GM10847 (cell line): ENCODE results near the gene FAM210B.

ENCODE experiments used
- POLR2A ChIP-seq: IDR thresholded peaks from 2 replicates; pipeline ENCODE4 v1.6.1; 2011; ENCODE audit not compliant: insufficient read length; ENCODE audit errors: extremely low read depth

Gene FAM210B

DNA sequence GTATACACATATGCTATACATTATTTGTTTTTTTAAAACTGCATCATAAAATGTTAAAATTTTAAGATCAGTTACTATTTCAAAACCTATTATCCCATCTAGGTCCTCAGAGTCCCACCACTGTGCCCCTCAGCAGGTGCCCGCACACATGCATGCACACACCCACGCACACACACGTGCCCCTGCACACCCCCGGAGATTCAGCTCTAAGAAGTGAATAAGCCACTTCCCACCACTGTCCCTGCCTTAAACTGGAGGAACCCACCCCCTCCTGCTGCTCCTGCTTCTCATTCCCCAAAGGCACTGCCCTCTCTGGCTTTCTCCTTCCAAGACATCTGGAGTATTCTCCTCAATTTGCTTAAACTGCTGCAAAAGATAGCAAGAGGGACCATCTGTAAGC, 5.4 kb upstream of the FAM210B start:
- no peak for TF ChIP-seq POLR2A

GRCh38 chr20:56358070-56358469, 704 bp upstream of the FAM210B start:
- TF ChIP-seq POLR2A = no peak

DNA sequence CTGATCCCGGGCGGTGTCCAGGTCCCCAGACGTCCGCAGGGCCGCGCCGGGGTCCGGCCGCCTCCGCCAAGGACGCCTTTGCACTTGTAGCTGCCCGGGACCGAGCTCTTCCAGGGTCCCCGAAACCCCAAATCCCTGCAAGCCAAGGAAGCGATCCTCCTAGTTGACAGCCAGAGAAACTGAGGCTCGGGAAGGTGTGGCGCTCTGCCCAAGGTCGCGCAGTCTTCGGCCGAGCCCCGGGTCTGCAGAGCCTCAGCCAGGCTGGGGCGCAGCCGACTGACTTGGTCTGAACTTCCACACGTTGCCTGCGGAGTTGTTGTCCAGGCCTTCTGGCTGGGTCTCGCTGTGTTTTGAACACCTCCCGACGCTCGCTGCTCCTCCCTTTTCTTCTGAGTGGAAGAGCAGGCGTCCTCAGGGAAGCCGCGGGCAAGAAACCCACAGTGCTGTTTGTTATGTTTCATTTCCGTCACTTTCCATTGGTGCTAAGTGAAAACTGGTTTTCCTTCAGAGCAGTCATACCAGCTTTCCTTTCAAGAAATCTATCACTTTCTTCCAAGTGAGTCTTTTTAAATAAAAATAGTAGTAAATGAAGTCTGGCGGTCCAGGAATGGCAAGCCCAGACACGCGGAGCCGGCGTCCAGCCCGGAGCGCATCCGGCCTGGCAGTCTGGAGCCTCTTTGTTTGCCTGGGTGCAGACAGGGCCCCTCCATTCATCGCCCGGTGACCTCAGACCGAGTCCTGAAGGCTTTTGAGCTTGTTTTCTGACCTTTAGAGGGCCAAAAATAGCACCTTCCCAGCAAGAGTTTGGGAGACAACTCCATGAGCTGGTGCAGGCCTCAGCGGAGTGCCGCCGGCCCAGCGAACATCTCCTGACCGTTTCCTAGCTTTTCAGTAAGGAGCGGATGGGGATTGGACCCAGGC, 698 bp downstream of the FAM210B start:
- TF ChIP-seq POLR2A = no peak

- no peak for TF ChIP-seq POLR2A
Measured at GRCh38 chr20:56360133-56360907, 1.5 kb downstream of the FAM210B start.

DNA sequence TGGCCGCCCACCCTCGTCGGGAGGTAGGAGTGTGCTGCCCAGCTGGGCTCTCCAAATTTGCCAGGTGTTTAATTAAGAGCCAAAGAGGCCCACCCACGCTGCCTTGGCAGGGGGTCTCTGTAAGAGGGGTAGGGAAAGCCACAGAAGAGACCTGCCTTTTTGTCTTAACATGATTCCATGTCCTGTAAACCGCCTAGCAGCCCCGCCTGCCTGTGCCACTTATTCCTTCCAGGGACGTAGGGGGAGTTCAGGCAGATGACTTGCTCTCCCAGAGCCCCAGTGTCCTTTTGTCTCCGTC, 2.1 kb downstream of the FAM210B start:
- TF ChIP-seq POLR2A = no peak

GRCh38 chr20:56361900-56362299, 3.1 kb downstream of the FAM210B start:
- no peak for TF ChIP-seq POLR2A

- no peak for TF ChIP-seq POLR2A
Measured at GRCh38 chr20:56362833-56363413, 4.1 kb downstream of the FAM210B start.

GRCh38 chr20:56363491-56363890, 4.7 kb downstream of the FAM210B start:
- TF ChIP-seq POLR2A = no peak

GRCh38 chr20:56368351-56369134, 9.8 kb downstream of the FAM210B start:
- TF ChIP-seq POLR2A = no peak

DNA sequence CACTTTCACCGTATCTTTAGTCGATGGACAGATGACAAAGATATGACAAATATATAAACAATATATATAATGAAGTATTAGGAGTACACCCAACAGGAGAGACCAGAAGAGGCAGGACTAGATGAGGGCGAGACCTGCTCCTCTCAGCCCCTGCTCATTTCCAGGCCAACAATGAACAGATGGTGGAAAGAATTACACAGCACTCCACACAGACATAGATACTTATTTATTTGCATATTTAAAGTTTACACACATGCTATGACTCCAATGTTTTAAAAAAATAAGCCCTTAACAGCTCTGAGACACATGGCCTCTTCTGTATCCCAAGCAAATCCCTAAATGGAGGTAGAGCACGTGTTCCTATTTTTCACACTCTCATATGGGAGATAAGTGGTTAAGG, 10.4 kb downstream of the FAM210B start:
- TF ChIP-seq POLR2A = no peak

GRCh38 chr20:56371977-56372376, 13.2 kb downstream of the FAM210B start:
- TF ChIP-seq POLR2A = no peak

GRCh38 chr20:56372850-56373249, 14.1 kb downstream of the FAM210B start:
- no peak for TF ChIP-seq POLR2A

- TF ChIP-seq POLR2A = no peak
Measured at GRCh38 chr20:56373942-56374341, 15.2 kb downstream of the FAM210B start.

GRCh38 chr20:56376331-56376730, 17.6 kb downstream of the FAM210B start:
- TF ChIP-seq POLR2A = no peak

- TF ChIP-seq POLR2A = no peak
Measured at GRCh38 chr20:56378386-56378785, 19.6 kb downstream of the FAM210B start.

DNA sequence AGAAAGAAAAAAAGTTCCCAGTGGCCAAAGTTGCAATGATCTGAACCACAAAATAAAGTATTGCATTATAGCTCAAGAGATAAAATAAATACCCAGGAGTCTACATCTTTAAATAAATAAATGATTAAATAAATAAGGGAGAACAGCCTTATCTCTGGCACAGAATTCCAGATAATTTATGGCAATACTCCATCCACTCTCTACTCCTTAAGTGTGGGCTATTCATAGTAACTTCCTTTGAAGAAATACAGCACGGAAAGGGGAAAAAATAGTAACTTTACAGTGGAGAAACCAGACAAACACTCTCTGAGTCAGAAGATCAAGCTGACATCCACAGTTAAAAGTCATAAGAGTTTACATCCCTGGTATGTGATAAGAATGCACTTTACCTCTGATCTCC, 21.6 kb downstream of the FAM210B start:
- TF ChIP-seq POLR2A = no peak

GRCh38 chr20:56381501-56381900, 22.7 kb downstream of the FAM210B start:
- TF ChIP-seq POLR2A = no peak
